ENCODE results near the gene SINHCAF. TPM values are rescaled to one million over a fixed set of nuclear protein-coding genes. Genes with fewer than 3 reads are reported as not detected.

SINHCAF gene
- total and polyA plus RNA-seq, 2 donors from 2014 or later, result 33.1 to 96.2 TPM

GRCh38 chr12:31312431-31312830 lies 13.5 kb downstream of the SINHCAF start:
- Histone ChIP-seq H3K9ac (ENCODE audit: low read length in 3 of 3) (no peak overlapping the region), H3K27ac (ENCODE audit: low read depth in 2 of 2, low read length in 2 of 2) (no peak overlapping the region), H3K4me3 (ENCODE audit: low read length in 3 of 3) (no peak overlapping the region), H3K36me3 (ENCODE audit: control insufficient read depth in 2 of 3, insufficient read depth in 3 of 3, low read length in 3 of 3) (no peaks in the 10 kb centered on the region), H3K9me3 (ENCODE audit: control insufficient read depth in 2 of 3, insufficient read depth in 1 of 3, low read length in 3 of 3) (no peaks in the 10 kb centered on the region), H3K27me3 (ENCODE audit: control insufficient read depth, insufficient read depth, low read length) (no peaks in the 10 kb centered on the region), H3K4me1 (ENCODE audit: control insufficient read depth in 2 of 3, insufficient read depth in 2 of 3, low read depth in 1 of 3, low read length in 3 of 3) (peaks cover 0 to 6% (median 4%) of the 10 kb centered on the region in 3 donors)
- FAIRE-seq (no peak), DNase-seq (no peak)
- intact Hi-C loops (cut with DNase I), result no loop called here
- TF ChIP-seq CTCF (IDR thresholded peaks at IDR 0.05; ENCODE audit: borderline replicate concordance, extremely low read depth, insufficient read depth), result no peak

GRCh38 chr12:31311634-31312258 lies 14.2 kb downstream of the SINHCAF start:
- Histone ChIP-seq H3K4me1 (ENCODE audit: control insufficient read depth in 2 of 3, insufficient read depth in 2 of 3, low read depth in 1 of 3, low read length in 3 of 3) (peaks cover 0 to 4% (median 4%) of the 10 kb centered on the region in 3 donors), H3K36me3 (ENCODE audit: control insufficient read depth in 2 of 3, insufficient read depth in 3 of 3, low read length in 3 of 3) (no peaks in the 10 kb centered on the region), H3K4me3 (ENCODE audit: low read length in 3 of 3) (no peak overlapping the region), H3K27ac (ENCODE audit: low read depth in 2 of 2, low read length in 2 of 2) (no peak overlapping the region), H3K9ac (ENCODE audit: low read length in 3 of 3) (no peak overlapping the region), H3K27me3 (ENCODE audit: control insufficient read depth, insufficient read depth, low read length) (no peaks in the 10 kb centered on the region), H3K9me3 (ENCODE audit: control insufficient read depth in 2 of 3, insufficient read depth in 1 of 3, low read length in 3 of 3) (no peaks in the 10 kb centered on the region)
- DNase-seq, result no peak
- no peak for FAIRE-seq
- intact Hi-C loops (cut with DNase I), result no loop called here
- no peak for TF ChIP-seq CTCF (IDR thresholded peaks at IDR 0.05; ENCODE audit: borderline replicate concordance, extremely low read depth, insufficient read depth)

- intact Hi-C loops (cut with DNase I), result no loop called here
- no peak for FAIRE-seq
Measured at GRCh38 chr12:31310488-31310887, 15.5 kb downstream of the SINHCAF start.

More at GRCh38 chr12:31310488-31310887, 15.5 kb downstream of the SINHCAF start:
- H3K9me3 ChIP-seq (ENCODE audit: control insufficient read depth in 2 of 3, insufficient read depth in 1 of 3, low read length in 3 of 3), result no peaks in the 10 kb centered on the region
- H3K9ac ChIP-seq (ENCODE audit: low read length in 3 of 3), result no peak overlapping the region
- TF ChIP-seq CTCF (IDR thresholded peaks at IDR 0.05; ENCODE audit: borderline replicate concordance, extremely low read depth, insufficient read depth), result no peak
- no peak overlapping the region for H3K27ac ChIP-seq (ENCODE audit: low read depth in 2 of 2, low read length in 2 of 2)
- peaks cover 0 to 4% (median 4%) of the 10 kb centered on the region in 3 donors for H3K4me1 ChIP-seq (ENCODE audit: control insufficient read depth in 2 of 3, insufficient read depth in 2 of 3, low read depth in 1 of 3, low read length in 3 of 3)
- no peaks in the 10 kb centered on the region for H3K27me3 ChIP-seq (ENCODE audit: control insufficient read depth, insufficient read depth, low read length)
- no peak for DNase-seq
- no peaks in the 10 kb centered on the region for H3K36me3 ChIP-seq (ENCODE audit: control insufficient read depth in 2 of 3, insufficient read depth in 3 of 3, low read length in 3 of 3)
- no peak overlapping the region for H3K4me3 ChIP-seq (ENCODE audit: low read length in 3 of 3)
